ENCODE data around the gene CCL22.

Gene CCL22

DNA sequence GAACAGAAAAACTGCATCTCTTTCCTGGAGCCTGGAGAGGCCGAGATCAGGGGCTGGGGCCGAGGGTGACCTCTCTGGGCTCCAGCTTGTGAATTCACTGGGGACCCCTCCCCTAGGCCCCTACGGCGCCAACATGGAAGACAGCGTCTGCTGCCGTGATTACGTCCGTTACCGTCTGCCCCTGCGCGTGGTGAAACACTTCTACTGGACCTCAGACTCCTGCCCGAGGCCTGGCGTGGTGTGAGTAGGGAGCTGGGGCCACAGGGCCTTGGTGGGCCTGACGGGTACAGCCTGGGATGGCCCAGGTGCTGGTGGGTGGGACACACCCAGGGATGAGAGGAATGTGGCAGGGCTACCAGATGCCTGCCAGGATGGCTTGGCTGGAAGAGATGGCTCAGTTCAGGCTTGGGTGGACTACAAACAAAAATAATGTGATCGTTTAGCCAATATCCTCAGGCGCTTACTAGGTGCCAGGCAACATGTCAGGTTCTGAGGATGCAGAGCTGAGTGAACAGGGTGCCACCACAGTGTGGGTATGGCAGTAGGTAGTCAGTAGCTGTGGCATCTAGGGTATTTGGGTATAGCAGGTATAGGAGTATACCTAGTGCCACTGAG is 1.8 kb downstream of the CCL22 start:
- TF ChIP-seq TCF12 (IDR thresholded peaks at IDR 0.05; ENCODE audit: low read depth) (no peak), TEAD4 (IDR thresholded peaks at IDR 0.05) (no peak)

DNA sequence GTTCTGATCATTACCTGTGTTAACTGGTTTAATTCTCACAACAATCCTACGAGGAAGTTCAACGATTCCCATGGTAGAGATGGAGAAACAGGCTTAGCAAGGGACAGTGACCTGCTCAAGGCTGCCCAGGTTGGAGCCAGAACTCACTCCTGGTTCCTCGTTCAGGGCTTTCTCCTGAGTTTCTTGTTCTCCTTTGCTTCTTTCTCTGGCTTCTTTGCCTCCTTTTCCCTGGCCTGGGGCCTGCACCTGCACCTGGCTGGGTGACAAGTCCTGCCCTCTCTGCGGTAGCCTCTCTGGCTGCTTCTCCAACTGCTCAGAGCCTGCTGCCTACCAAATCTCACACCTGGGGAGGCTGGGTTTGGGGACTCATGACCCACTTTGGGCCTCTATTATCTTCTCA is 2.8 kb downstream of the CCL22 start:
- TF ChIP-seq EGR1 (IDR thresholded peaks at IDR 0.05) (no peak), RAD21 (IDR thresholded peaks at IDR 0.05; ENCODE audit: low read depth) (no peak), EP300 (IDR thresholded peaks at IDR 0.05; ENCODE audit: borderline replicate concordance) (no peak), TCF12 (IDR thresholded peaks at IDR 0.05; ENCODE audit: low read depth) (no peak), YY1 (IDR thresholded peaks at IDR 0.05; ENCODE audit: low read depth) (no peak), ZBTB7A (IDR thresholded peaks at IDR 0.05; ENCODE audit: low read depth) (no peak), NFIC (IDR thresholded peaks at IDR 0.05) (no peak), TEAD4 (IDR thresholded peaks at IDR 0.05) (no peak), CREB1 (IDR thresholded peaks at IDR 0.05; ENCODE audit: low read depth) (no peak), TAF1 (IDR thresholded peaks at IDR 0.05; ENCODE audit: low read depth) (no peak), CEBPB (IDR thresholded peaks at IDR 0.05) (no peak), FOXM1 (IDR thresholded peaks at IDR 0.05; ENCODE audit: borderline replicate concordance, low read depth) (no peak)
- TF ChIP-seq, protein P1, sequence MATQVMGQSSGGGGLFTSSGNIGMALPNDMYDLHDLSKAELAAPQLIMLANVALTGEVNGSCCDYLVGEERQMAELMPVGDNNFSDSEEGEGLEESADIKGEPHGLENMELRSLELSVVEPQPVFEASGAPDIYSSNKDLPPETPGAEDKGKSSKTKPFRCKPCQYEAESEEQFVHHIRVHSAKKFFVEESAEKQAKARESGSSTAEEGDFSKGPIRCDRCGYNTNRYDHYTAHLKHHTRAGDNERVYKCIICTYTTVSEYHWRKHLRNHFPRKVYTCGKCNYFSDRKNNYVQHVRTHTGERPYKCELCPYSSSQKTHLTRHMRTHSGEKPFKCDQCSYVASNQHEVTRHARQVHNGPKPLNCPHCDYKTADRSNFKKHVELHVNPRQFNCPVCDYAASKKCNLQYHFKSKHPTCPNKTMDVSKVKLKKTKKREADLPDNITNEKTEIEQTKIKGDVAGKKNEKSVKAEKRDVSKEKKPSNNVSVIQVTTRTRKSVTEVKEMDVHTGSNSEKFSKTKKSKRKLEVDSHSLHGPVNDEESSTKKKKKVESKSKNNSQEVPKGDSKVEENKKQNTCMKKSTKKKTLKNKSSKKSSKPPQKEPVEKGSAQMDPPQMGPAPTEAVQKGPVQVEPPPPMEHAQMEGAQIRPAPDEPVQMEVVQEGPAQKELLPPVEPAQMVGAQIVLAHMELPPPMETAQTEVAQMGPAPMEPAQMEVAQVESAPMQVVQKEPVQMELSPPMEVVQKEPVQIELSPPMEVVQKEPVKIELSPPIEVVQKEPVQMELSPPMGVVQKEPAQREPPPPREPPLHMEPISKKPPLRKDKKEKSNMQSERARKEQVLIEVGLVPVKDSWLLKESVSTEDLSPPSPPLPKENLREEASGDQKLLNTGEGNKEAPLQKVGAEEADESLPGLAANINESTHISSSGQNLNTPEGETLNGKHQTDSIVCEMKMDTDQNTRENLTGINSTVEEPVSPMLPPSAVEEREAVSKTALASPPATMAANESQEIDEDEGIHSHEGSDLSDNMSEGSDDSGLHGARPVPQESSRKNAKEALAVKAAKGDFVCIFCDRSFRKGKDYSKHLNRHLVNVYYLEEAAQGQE (IDR thresholded peaks at IDR 0.05; ENCODE audit: low read depth), result no peak
- TF ChIP-seq, protein P2, sequence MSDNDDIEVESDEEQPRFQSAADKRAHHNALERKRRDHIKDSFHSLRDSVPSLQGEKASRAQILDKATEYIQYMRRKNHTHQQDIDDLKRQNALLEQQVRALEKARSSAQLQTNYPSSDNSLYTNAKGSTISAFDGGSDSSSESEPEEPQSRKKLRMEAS (IDR thresholded peaks at IDR 0.05), result no peak
- TF ChIP-seq, protein P3, sequence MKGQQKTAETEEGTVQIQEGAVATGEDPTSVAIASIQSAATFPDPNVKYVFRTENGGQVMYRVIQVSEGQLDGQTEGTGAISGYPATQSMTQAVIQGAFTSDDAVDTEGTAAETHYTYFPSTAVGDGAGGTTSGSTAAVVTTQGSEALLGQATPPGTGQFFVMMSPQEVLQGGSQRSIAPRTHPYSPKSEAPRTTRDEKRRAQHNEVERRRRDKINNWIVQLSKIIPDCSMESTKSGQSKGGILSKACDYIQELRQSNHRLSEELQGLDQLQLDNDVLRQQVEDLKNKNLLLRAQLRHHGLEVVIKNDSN (IDR thresholded peaks at IDR 0.05), result no peak

DNA sequence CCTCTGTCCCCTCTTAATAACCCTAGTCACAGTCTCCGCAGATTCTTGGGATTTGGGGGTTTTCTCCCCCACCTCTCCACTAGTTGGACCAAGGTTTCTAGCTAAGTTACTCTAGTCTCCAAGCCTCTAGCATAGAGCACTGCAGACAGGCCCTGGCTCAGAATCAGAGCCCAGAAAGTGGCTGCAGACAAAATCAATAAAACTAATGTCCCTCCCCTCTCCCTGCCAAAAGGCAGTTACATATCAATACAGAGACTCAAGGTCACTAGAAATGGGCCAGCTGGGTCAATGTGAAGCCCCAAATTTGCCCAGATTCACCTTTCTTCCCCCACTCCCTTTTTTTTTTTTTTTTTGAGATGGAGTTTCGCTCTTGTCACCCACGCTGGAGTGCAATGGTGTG is 5.6 kb downstream of the CCL22 start:
- TF ChIP-seq FOXM1 (IDR thresholded peaks at IDR 0.05; ENCODE audit: borderline replicate concordance, low read depth) (no peak), CEBPB (IDR thresholded peaks at IDR 0.05) (no peak), RAD21 (IDR thresholded peaks at IDR 0.05; ENCODE audit: low read depth) (no peak), CREB1 (IDR thresholded peaks at IDR 0.05; ENCODE audit: low read depth) (no peak), EGR1 (IDR thresholded peaks at IDR 0.05) (no peak), TCF12 (IDR thresholded peaks at IDR 0.05; ENCODE audit: low read depth) (no peak), TAF1 (IDR thresholded peaks at IDR 0.05; ENCODE audit: low read depth) (no peak), TEAD4 (IDR thresholded peaks at IDR 0.05) (no peak), EP300 (IDR thresholded peaks at IDR 0.05; ENCODE audit: borderline replicate concordance) (no peak), YY1 (IDR thresholded peaks at IDR 0.05; ENCODE audit: low read depth) (no peak), ZBTB7A (IDR thresholded peaks at IDR 0.05; ENCODE audit: low read depth) (no peak)
- TF ChIP-seq, protein P3 (IDR thresholded peaks at IDR 0.05), result no peak
- TF ChIP-seq, protein P2 (IDR thresholded peaks at IDR 0.05), result no peak
- TF ChIP-seq, protein P1 (IDR thresholded peaks at IDR 0.05; ENCODE audit: low read depth), result no peak

DNA sequence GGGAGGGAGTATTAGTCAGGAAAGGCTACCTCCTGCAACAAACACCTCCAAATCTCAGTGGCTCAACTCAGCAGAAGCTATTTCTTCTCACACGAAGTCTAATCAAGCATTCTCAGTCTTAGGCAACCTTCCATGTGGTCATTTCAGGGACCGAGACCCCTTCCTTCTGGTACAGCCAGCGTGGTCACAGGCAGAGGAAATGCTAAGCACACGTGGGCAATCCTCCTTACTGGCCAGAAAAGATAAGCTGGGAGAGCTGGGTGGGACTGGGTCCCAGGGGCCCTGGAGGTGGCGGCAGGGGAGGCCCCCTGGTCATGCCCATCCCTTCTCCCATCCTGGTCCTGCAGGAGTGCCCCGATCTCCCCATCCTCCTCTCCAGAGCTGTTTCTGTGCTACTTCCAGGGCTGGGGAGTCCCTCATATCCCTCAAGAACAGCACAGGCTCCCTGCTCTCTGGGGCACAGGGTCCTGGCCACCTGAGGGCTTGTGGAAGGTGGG is 8.0 kb downstream of the CCL22 start:
- TF ChIP-seq, protein P2 (IDR thresholded peaks at IDR 0.05), result no peak
- TF ChIP-seq RAD21 (IDR thresholded peaks at IDR 0.05; ENCODE audit: low read depth) (no peak), CREB1 (IDR thresholded peaks at IDR 0.05; ENCODE audit: low read depth) (no peak), ZBTB7A (IDR thresholded peaks at IDR 0.05; ENCODE audit: low read depth) (no peak), NFIC (IDR thresholded peaks at IDR 0.05) (no peak)
- TF ChIP-seq, protein P1 (IDR thresholded peaks at IDR 0.05; ENCODE audit: low read depth), result no peak
- TF ChIP-seq, protein P3 (IDR thresholded peaks at IDR 0.05), result no peak

All from Ishikawa (cell line).